GM19467 (cell line): Measurements from ENCODE around the gene SLC38A6.

Source experiments
- ATAC-seq: cut with Tn5 transposase; IDR thresholded peaks from one replicate; pipeline ENCODE4 v1.9.1; 2021; ENCODE audit warnings: mild to moderate bottlenecking, moderate library complexity; ENCODE audit not compliant: unreplicated experiment

SLC38A6 gene

DNA sequence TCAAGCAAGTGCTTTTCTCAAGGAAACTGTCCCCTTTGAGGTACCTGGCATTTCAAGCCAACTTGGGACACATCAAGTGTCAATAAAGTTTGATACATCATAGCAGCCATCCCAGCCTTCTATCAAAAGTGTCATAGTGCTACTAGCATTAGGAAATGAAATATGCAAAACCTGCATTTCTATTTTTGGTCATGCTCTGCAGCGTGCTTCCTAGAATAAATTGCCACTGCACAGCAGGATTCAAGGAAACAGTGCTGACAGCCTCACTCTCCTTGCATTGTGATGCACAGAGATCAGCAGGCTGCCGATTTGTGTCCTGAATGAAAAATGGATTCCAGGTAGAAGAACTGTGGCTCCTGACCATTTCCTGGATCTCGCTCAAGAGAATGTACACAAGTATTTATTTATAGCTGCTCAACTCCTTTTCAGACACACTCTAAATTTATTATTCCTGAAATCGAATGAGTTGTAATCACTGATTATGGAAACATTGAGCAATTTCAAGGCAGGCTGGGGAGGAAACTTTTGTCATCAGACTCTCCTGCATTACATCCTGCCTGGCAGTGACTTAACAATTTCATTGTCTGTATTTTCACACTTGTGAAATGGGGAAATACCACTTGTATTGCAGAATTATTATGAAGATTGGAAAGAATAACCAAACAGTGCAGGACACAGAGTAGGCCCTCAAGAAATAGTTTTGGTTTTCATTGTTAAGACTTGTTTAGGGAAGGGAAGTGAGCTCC lies 120.9 kb downstream of the SLC38A6 start:
- ATAC-seq: no peak
